Neuronal stem cell (in vitro differentiated cells): ENCODE measurements around the gene PKHD1.
A peak's percentile ranks its signal among the peaks of the same experiment; 100 is the strongest.

Source experiments
- DNase-seq: peaks from one replicate; pipeline ENCODE4 v3.0.0-alpha.2; 2013; ENCODE audit warnings: low spot score
- H2AFZ ChIP-seq: one replicate; pipeline ENCODE4 v1.6.1; 2013; ENCODE audit warnings: mild to moderate bottlenecking, low read length, inconsistent platforms
- H2AK5ac ChIP-seq: 2 replicates; pipeline ENCODE4 v1.6.1; 2013; ENCODE audit warnings: low read depth, mild to moderate bottlenecking, inconsistent platforms, low read length, moderate library complexity, mixed read lengths
- H2BK120ac ChIP-seq: 2 replicates; pipeline ENCODE4 v1.6.1; 2013; ENCODE audit warnings: low read depth, mild to moderate bottlenecking, inconsistent platforms, low read length, moderate library complexity, mixed read lengths
- H2BK12ac ChIP-seq: one replicate; pipeline ENCODE4 v1.6.1; 2013; ENCODE audit warnings: low read length, inconsistent platforms
- H2BK15ac ChIP-seq: 2 replicates; pipeline ENCODE4 v1.6.1; 2013; ENCODE audit warnings: mild to moderate bottlenecking, low read length, inconsistent platforms, mixed read lengths
- H2BK5ac ChIP-seq: one replicate; pipeline ENCODE4 v1.6.1; 2013; ENCODE audit warnings: inconsistent platforms, mild to moderate bottlenecking, low read length, moderate library complexity
- H3K14ac ChIP-seq: one replicate; pipeline ENCODE4 v1.6.1; 2013; ENCODE audit warnings: low read length, inconsistent platforms
- H3K18ac ChIP-seq: 2 replicates; pipeline ENCODE4 v1.6.1; 2013; ENCODE audit warnings: low read length, inconsistent platforms
- H3K23ac ChIP-seq: 2 replicates; pipeline ENCODE4 v1.6.1; 2013; ENCODE audit warnings: low read depth, mild to moderate bottlenecking, mixed read lengths, low read length, inconsistent platforms; ENCODE audit not compliant: poor library complexity
- H3K27ac ChIP-seq: replicated peaks from 3 replicates; pipeline ENCODE4 v1.5.1; 2013; ENCODE audit warnings: low read length, inconsistent platforms
- H3K27me3 ChIP-seq, 3 experiments: 2 replicates each; pipeline ENCODE4 v1.6.1; 2013; ENCODE audit warnings: low read length in 3 of 3, mild to moderate bottlenecking in 2 of 3, inconsistent platforms in 1 of 3, low read depth in 1 of 3, mixed read lengths in 1 of 3, moderate library complexity in 1 of 3; ENCODE audit not compliant: control insufficient read depth in 3 of 3, insufficient read depth in 3 of 3
- H3K36me3 ChIP-seq, 2 donors: replicated peaks in 1 of 2; 2 replicates each; pipeline ENCODE4 v1.6.1; 2013; ENCODE audit warnings: low read length in 2 of 2; ENCODE audit not compliant: control insufficient read depth in 2 of 2, insufficient read depth in 2 of 2
- H3K4ac ChIP-seq: 2 replicates; pipeline ENCODE4 v1.6.1; 2013; ENCODE audit warnings: inconsistent platforms, mild to moderate bottlenecking, low read length, moderate library complexity
- H3K4me1 ChIP-seq, 2 donors: 1 replicate in 1 of 2; 2 replicates in 1 of 2; pipeline ENCODE4 v1.6.1; 2013; ENCODE audit warnings: low read length in 2 of 2, low read depth in 1 of 2; ENCODE audit not compliant: control insufficient read depth in 2 of 2, insufficient read depth in 1 of 2
- H3K4me2 ChIP-seq: one replicate; pipeline ENCODE4 v1.6.1; 2013; ENCODE audit warnings: mild to moderate bottlenecking, low read length, inconsistent platforms; ENCODE audit not compliant: insufficient read depth, poor library complexity, severe bottlenecking
- H3K4me3 ChIP-seq, 2 donors: 2 replicates each; pipeline ENCODE4 v1.5.1; 2013; ENCODE audit warnings: low read length in 2 of 2, mild to moderate bottlenecking in 2 of 2, inconsistent platforms in 1 of 2, moderate library complexity in 1 of 2
- H3K79me1 ChIP-seq: one replicate; pipeline ENCODE4 v1.6.1; 2013; ENCODE audit warnings: low read depth, mild to moderate bottlenecking, inconsistent platforms, low read length, moderate library complexity
- H3K9ac ChIP-seq: one replicate; pipeline ENCODE4 v1.6.1; 2013; ENCODE audit warnings: mild to moderate bottlenecking, low read depth, low read length, inconsistent platforms; ENCODE audit not compliant: poor library complexity
- H3K9me3 ChIP-seq, 2 donors: replicated peaks in 1 of 2; 2 replicates each; pipeline versions ENCODE3 to v1.6.1; 2013; ENCODE audit warnings: low read length in 2 of 2, mild to moderate bottlenecking in 2 of 2, inconsistent platforms in 1 of 2, low read depth in 1 of 2, mixed read lengths in 1 of 2, moderate library complexity in 1 of 2; ENCODE audit not compliant: control insufficient read depth in 2 of 2, insufficient read depth in 1 of 2
- H4K8ac ChIP-seq: one replicate; pipeline ENCODE4 v1.6.1; 2013; ENCODE audit warnings: low read depth, mild to moderate bottlenecking, inconsistent platforms, low read length, moderate library complexity
- H4K91ac ChIP-seq: one replicate; pipeline ENCODE4 v1.6.1; 2013; ENCODE audit warnings: low read length, low read depth, mild to moderate bottlenecking, inconsistent platforms; ENCODE audit not compliant: poor library complexity
- WGBS, 2 donors: extraction: QIAGEN DNeasy Blood & Tissue Kit; methylation state at CpG; one replicate each; pipeline ENCODE4 v1.1.7; 2013; ENCODE audit warnings: missing lambda C conversion rate in 2 of 2, mixed read lengths in 1 of 2; ENCODE audit not compliant: insufficient read length in 2 of 2, insufficient replicate concordance in 1 of 2; ENCODE audit errors: extremely low coverage in 2 of 2; 5-methylcytosine and 5-hydroxymethylcytosine counted together

PKHD1 gene

GRCh38 chr6:52074716-52075115, 12.7 kb downstream of the PKHD1 start:
- Histone ChIP-seq H2BK120ac (no peak overlapping the region), H3K4ac (no peak overlapping the region), H2BK15ac (no peak overlapping the region), H4K8ac (no peak overlapping the region), H3K23ac (no peak overlapping the region), H3K4me2 (no peak overlapping the region), H3K4me1 (peaks cover 0 to 9% of the 10 kb centered on the region in 2 donors), H2AK5ac (no peak overlapping the region), H3K14ac (no peak overlapping the region), H3K4me3 (no peak overlapping the region), H3K27ac (no peak overlapping the region), H2AFZ (no peak overlapping the region), H3K36me3 (no peaks in the 10 kb centered on the region), H2BK12ac (no peak overlapping the region), H3K79me1 (no peaks in the 10 kb centered on the region), H3K9me3 (no peaks in the 10 kb centered on the region), H4K91ac (no peak overlapping the region), H3K27me3 (no peaks in the 10 kb centered on the region), H2BK5ac (no peak overlapping the region), H3K18ac (no peak overlapping the region), H3K9ac (no peak overlapping the region)
- no CpG with 5 or more reads among the region's 5 CpGs for WGBS, 2 donors
- no peak for DNase-seq

GRCh38 chr6:52074155-52074554, 13.3 kb downstream of the PKHD1 start:
- no peak overlapping the region for H3K4me2 ChIP-seq
- H3K18ac ChIP-seq = no peak overlapping the region
- no peak for DNase-seq
- H2BK5ac ChIP-seq = no peak overlapping the region
- no peak overlapping the region for H3K4me3 ChIP-seq
- no peak overlapping the region for H4K91ac ChIP-seq
- no peak overlapping the region for H2BK15ac ChIP-seq
- H4K8ac ChIP-seq = no peak overlapping the region
- H3K14ac ChIP-seq = no peak overlapping the region
- H3K79me1 ChIP-seq = no peaks in the 10 kb centered on the region
- WGBS, 2 donors = no CpG with 5 or more reads among the region's 2 CpGs
- peaks cover 0 to 9% of the 10 kb centered on the region in 2 donors for H3K4me1 ChIP-seq
- H2AK5ac ChIP-seq = no peak overlapping the region
- no peak overlapping the region for H3K27ac ChIP-seq
- no peak overlapping the region for H2BK12ac ChIP-seq
- no peak overlapping the region for H3K23ac ChIP-seq
- H3K9me3 ChIP-seq = no peaks in the 10 kb centered on the region
- H3K36me3 ChIP-seq = no peaks in the 10 kb centered on the region
- no peak overlapping the region for H3K4ac ChIP-seq
- H2AFZ ChIP-seq = no peak overlapping the region
- H2BK120ac ChIP-seq = no peak overlapping the region
- no peaks in the 10 kb centered on the region for H3K27me3 ChIP-seq
- H3K9ac ChIP-seq = no peak overlapping the region

- Histone ChIP-seq H3K79me1 (no peaks in the 10 kb centered on the region), H3K9me3 (no peaks in the 10 kb centered on the region), H3K36me3 (no peaks in the 10 kb centered on the region), H3K4me3 (no peak overlapping the region), H3K4me1 (peaks cover 0 to 1% of the 10 kb centered on the region in 2 donors), H3K9ac (no peak overlapping the region), H3K4me2 (no peak overlapping the region), H2BK15ac (no peak overlapping the region), H4K8ac (no peak overlapping the region), H4K91ac (no peak overlapping the region), H3K14ac (no peak overlapping the region), H2BK12ac (no peak overlapping the region), H3K4ac (no peak overlapping the region), H3K27me3 (no peaks in the 10 kb centered on the region), H2BK5ac (no peak overlapping the region), H3K18ac (no peak overlapping the region), H2AK5ac (no peak overlapping the region), H3K23ac (no peak overlapping the region), H3K27ac (no peak overlapping the region), H2BK120ac (no peak overlapping the region), H2AFZ (no peak overlapping the region)
- DNase-seq = no peak
Measured at GRCh38 chr6:52065621-52066020, 21.8 kb downstream of the PKHD1 start.

GRCh38 chr6:52063584-52064344, 23.6 kb downstream of the PKHD1 start:
- H3K27me3 ChIP-seq = no peaks in the 10 kb centered on the region
- H2AK5ac ChIP-seq = no peak overlapping the region
- H3K23ac ChIP-seq = no peak overlapping the region
- no peak overlapping the region for H4K8ac ChIP-seq
- no peaks in the 10 kb centered on the region for H3K79me1 ChIP-seq
- H3K4me2 ChIP-seq = no peak overlapping the region
- no peak overlapping the region for H2BK15ac ChIP-seq
- H3K9me3 ChIP-seq = no peaks in the 10 kb centered on the region
- peaks cover 0 to 1% of the 10 kb centered on the region in 2 donors for H3K4me1 ChIP-seq
- H3K4ac ChIP-seq = no peak overlapping the region
- no peak overlapping the region for H3K27ac ChIP-seq
- no peak overlapping the region for H3K9ac ChIP-seq
- peak; percentile 40 for DNase-seq
- H2AFZ ChIP-seq = peak overlapping the region; percentile 91
- H2BK5ac ChIP-seq = no peak overlapping the region
- H3K18ac ChIP-seq = no peak overlapping the region
- peak overlapping the region in 1 of 2 donors; percentile 27 for H3K4me3 ChIP-seq
- no peak overlapping the region for H2BK12ac ChIP-seq
- no peaks in the 10 kb centered on the region for H3K36me3 ChIP-seq
- no CpG with 5 or more reads among the region's 5 CpGs for WGBS, 2 donors
- H4K91ac ChIP-seq = no peak overlapping the region
- H3K14ac ChIP-seq = no peak overlapping the region
- H2BK120ac ChIP-seq = no peak overlapping the region
